Left hindlimb (tissue), 1 donor: ENCODE measurements around the gene CCIN.
"Not testable (repeated sequence)": the region's sequence is repeated elsewhere in the genome, so short reads cannot be mapped to it uniquely, and the experiment has no call there.

ENCODE experiments used
- DNase-seq: peaks from one replicate; pipeline ENCODE4 v3.0.0-alpha.2; 2018

The CCIN gene

DNA sequence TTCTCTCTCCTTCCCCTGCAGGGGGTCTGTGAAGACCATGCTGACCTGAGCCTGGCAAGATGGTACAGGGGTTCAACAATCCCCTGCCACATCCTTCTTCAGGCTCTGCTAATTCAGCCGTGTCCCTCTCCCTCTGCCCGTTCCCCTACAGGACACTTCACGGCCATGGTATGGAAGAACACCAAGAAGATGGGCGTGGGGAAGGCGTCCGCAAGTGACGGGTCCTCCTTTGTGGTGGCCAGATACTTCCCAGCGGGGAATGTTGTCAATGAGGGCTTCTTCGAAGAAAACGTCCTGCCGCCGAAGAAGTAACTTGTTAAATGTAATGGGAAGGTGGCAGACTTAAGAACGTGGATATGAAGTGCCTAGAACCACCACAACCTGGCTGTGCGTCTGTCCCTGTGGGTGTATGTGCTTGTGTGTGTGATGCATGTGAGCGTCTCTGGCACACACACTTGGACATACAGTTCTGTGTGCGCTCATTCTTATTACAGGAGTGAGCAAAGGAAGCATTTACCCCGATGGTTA lies 6.9 kb upstream of the CCIN start:
- no peak for DNase-seq

DNA sequence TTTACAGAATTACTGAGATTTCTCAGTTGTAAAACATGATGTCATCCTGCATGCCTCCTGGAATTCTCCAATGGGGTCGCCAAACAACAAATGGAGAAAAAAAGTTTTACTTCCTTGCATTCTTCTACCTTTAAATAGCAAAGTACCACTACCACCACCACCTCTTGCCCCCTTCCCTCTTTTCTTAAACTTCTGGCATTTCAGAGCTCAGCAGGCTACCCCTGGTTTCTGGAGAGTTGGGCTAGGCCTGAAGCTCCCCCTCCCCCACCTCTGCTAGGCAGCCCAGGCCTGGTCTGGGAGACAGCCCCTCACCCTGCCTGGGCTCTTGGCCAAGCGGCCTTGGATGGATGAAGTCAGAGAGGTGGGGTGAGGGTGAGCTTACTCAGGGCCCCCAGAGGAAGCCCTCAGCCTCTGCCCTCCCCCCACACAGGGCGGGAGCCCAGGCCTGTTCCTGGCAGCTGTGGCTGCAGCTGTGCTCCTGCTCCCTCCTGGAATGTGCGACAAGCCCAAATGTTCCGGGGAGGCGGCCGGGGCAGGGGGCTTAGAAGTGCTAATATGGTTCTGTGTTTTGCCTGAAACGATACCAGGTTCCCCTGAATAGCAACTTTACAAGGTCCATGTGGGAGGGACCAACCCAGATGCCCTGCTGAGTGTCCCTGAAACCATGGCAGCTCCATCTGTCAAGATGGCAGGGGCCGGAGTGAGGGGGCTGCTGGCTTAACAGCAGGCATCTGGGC lies 6.0 kb upstream of the CCIN start:
- peak; percentile 95 for DNase-seq

DNA sequence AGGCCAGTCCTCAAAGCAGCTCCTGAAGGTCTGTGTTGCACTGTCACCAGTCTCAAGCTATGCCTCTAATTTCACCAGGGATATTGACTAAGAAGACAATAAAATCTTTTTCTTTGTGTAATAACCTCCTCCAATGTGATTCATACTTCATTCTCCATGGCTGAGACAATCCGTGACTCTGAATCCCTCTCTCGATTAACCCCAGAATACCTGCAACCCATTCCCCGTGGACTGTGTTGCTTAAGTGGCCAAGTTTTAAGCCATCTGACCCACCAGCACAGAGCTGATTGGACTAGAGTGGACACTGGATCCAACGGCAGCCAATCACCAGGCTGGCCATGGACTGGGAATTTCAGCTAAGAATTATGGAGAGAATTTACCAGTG lies 5.4 kb upstream of the CCIN start:
- no peak for DNase-seq

DNA sequence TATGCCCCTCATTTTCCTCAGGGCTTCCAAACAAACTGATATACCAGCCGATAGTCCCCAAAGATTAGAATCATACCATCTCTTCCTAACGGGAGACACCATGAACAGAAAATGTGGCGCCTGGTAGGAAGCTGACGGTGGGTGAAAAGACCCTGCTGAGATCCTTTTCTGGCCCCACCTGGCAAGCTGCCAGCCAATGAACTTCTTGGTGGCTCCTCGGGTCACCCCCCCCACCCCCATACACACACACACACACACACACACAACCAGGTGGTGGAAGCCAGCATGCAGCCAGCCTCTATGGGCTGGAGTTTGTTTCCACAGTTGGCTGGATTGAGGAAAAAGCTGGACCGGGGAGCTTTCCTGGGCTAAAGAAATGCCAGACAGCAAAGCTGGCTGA lies 4.8 kb upstream of the CCIN start:
- DNase-seq = no peak

DNA sequence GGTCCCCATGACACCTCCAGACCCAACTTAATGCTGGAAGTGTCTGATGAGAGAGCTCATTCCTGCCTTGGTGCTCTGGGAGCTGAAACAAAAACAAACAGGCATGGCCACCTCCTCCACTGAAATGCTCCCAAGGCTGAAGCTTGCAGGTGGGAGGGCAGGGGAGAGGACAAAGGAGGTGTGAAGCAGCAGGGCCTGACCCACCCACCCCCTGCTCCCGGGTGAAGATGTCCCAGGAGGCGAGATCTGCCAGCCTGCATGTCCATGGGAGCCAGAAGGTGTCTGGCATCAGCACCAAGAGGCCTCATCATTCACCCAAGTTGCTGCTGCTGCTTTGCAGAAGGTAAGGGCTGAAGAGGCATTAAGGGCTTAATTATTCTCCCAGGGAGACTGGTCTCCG lies 4.2 kb upstream of the CCIN start:
- no peak for DNase-seq

DNA sequence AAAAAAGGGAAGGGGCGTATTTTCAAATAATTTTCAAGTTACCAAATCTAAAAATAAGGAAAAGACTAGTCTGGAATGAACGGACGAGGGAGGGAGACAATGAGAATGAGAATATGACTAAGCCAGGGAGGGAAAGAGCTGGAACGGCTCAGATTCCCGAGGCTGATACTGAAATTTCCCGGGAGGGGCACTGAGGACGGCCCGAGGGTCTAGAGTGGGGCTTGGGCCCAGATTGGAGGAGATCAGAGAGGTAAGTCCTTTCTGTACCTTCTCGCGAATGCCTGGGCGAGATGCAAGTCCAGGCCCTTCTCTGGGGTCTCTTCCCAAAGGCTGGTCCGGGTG lies 3.4 kb upstream of the CCIN start:
- DNase-seq = no peak

DNA sequence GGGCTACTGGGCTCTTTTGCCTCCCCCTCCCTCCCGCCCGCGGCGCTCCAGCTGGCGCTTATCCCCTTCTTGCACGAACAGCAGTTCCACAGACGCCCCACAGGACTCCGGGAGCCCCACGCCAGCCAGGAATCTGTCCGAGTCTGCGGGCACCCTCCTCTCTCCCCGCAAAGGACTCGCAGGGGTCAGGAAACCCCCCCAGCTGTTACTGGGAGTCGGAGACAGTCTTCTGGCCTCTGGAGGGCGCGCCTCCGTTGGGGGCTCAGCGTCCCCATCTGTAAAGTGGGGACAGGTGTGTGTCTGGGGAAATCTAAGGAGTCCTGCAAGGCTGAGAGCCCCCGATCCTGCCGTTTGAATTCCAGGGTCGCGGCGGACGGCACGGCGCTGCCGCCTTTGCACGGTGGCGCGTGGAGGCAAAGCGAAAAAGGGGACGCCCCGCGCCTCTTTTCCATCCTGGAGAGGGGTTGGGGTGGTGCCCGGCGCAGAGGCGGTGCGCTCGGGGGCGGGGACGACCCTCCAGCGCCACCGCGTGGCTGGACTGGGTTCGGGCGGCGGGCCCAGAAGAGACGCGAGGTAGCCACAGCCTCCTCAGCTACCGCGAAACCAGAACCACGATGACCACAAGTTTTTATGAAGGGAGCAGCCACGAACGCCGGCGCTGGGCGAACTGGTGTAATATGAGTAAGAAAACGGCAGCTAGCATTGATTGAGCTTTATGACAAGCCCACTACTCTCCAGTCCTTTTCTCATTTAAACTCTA lies 2.8 kb upstream of the CCIN start:
- peak; percentile 86 for DNase-seq

DNA sequence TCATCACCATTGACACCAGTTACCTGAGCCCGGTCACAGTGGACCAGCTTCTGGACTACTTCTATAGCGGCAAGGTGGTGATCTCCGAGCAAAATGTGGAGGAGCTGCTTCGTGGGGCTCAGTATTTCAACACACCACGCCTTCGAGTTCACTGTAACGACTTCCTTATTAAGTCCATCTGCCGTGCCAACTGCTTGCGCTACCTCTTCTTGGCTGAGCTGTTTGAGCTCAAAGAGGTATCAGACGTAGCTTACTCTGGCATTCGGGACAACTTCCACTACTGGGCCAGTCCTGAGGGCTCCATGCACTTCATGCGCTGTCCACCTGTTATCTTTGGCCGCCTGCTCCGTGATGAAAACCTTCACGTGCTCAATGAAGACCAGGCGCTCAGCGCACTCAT lies 520 bp downstream of the CCIN start:
- DNase-seq = no peak

DNA sequence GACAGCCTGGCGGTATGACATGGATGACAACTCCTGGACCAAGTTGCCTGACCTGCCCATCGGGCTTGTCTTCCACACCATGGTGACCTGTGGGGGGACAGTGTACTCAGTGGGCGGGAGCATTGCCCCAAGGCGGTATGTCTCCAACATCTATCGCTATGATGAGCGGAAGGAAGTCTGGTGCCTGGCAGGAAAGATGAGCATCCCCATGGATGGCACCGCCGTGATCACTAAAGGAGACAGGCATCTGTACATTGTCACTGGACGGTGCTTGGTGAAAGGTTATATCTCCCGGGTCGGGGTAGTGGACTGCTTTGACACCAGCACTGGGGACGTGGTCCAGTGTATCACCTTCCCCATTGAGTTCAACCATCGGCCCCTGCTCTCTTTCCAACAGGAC lies 1.3 kb downstream of the CCIN start:
- no peak for DNase-seq

DNA sequence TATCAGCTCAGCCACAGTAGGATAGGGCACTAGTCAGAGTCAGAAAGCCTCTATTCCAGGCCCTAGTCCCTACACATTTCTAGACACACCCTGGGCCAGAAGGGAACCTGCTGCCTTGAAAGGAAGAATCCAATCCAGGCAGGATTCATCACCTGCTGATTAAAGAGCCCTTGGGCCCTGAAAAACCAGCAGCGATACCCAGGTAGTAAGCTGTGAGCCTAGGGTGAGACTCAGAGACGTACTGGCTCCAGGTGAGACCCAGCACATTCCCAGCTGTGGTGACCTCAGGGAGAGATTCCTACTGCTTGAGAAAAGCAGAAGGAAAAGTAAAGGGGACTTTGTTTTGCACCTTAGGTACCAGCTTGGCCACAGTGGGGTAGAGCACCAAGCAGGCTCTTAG lies 4.7 kb downstream of the CCIN start:
- DNase-seq = no peak

DNA sequence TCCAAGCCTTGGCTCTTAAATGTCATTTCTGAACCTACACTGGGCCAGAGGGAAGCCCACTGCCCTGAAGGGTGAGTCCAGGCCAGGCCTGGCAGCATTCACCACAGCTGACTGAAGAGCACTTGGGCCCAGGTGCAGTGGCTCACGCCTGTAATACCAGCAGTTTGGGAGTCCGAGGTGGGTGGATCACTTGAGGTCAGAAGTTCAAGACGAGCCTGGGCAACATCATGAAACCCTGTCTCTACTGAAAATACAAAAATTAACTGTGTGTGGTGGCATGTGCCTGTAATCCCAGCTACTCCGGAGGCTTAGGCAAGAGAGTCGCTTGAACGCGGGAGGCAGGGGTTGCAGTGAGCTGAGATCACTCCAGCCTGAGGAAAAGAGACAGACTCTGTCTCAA lies 5.1 kb downstream of the CCIN start:
- no peak for DNase-seq

DNA sequence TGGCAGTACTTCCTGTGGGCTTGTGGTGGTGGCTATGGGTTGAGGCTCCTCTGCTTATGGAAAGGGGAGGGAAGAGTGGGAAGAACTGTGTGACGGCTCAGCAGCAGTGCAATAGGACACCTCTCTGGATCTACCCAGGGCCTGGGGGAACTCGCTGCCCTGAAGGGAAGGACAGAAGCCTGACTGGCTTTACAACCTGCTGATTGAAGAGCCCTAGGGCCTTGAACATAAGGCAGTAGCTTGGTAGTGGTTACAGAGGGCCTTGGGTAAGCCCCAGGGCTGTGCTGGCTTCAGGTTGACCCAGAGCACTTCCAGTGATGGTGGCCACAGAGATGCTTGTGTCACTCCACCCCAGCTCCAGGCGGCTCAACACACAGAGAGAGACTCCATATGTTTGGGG lies 5.5 kb downstream of the CCIN start:
- DNase-seq = no peak

DNA sequence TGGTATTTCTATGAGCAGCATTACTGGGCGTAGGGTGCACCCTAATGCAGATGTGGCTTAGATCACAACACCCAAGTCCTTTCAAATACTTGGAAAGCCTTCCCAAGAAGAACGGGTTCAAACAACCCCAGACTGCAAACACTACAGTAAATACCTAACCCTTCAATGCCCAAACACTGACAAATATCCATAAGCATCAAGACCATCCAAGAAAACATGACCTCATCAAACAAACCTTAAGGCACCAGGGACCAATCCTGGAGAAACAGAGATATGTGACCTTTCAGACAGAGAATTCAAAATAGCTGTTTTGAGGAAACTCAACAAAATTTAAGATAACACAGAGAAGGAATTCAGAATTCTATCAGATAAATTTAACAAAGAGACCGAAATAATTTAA lies 6.0 kb downstream of the CCIN start:
- DNase-seq = not testable (repeated sequence)

DNA sequence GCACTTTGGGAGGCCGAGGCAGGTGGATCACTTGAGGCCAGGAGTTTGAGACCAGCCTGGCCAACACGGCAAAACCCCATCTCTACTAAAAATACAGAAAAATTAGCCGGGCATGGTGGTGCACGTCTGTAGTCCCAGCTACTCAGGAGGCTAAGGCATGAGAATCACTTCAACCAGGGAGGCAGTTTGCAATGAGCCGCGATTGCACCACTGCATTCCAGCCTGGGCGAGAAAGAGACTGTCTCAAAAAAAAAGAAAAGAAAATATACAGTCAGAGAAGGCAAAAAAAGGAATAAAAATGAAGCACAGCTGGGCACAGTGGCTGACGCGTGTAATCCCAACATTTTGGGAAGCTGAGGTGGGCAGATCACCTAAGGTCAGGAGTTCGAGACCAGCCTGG lies 7.3 kb downstream of the CCIN start:
- not testable (repeated sequence) for DNase-seq

DNA sequence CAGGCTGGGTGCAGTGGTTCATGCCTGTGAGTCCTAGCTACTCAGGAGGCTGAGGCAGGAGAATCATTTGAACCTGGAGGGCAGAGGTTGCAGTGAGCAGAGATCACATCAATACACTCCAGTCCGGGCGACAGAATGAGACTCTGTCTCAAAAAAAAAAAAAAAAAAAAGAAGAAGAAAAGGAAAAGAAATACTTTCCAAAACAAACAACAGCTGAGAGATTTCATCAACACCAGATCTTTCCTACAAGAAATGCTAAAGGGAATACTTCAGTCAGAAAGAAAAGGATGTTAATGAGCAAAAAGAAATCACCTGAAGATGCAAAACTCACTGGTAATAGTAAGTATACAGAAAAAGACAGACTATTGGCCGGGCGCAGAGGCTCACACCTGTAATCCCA lies 8.4 kb downstream of the CCIN start:
- no peak for DNase-seq

DNA sequence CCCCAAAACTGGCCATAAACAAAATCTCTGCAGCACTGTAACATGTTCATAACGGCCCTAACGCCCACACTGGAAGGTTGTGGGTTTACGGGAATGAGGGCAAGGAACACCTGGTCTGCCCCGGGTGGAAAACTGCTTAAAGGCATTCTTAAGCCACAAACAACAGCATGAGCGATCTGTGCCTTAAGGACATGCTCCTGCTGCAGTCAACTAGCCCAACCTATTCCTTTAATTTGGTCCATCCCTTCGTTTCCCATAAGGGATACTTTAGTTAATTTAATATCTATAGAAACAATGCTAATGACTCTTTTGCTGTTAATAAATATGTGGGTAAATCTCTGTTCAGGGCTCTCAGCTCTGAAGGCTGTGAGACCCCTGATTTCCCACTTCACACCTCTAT lies 11.1 kb downstream of the CCIN start:
- DNase-seq = not testable (repeated sequence)

DNA sequence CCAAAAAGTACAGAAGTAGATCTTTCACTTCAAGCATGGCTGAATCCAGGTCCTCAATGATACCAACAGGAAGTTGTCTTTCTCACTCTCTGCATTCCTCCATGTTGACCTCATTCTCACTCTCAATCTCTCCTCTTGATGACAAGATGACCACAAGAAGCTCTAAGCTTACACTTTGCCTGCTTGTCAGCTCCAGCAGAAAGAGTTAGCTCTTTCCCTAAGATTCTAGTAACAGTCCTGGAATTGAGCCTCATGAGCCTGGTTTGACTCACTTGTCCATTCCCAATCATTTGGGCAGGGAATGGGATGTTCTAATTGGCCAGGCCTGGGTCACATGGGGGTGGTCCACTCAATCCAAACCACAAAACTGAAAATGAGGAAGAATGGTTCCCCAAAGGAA lies 18.2 kb downstream of the CCIN start:
- DNase-seq = no peak

DNA sequence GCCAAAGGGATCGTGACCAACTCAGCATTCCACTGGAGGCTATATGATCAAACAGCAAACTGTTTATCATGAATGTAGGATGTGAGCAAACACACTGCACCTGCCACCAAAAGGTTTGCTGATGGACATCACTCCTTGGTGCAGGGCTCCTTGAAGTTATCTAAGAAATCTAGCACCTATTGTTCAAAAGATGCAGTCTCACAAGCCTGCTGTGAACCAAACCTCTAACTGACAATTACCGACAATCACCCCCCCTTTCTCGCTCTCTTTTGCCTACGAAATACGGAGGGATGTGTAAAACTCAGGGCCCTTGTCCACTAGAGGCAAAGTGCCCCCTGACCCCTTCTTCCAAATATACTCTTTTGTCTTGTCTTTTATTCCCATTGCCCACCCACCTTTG lies 19.0 kb downstream of the CCIN start:
- no peak for DNase-seq

DNA sequence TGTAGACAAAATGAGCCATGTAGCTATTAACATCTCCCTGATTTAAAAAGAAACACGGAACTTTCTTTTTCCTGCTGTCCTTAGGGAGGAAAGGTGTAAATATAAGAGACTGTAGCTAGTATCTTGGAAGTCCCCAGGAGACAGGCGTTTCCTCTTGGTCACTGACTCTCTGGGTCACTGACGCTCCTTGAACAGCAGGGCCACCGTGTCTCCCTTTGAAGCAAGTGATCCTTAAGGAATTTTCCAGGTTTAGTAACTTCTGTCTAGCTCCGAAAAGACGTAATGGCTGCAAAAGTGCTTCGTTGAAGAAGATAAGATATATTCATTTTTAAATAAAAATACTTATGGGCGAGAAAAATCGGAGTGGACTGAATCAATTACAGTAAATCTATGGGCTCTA lies 20.8 kb downstream of the CCIN start:
- DNase-seq = no peak

DNA sequence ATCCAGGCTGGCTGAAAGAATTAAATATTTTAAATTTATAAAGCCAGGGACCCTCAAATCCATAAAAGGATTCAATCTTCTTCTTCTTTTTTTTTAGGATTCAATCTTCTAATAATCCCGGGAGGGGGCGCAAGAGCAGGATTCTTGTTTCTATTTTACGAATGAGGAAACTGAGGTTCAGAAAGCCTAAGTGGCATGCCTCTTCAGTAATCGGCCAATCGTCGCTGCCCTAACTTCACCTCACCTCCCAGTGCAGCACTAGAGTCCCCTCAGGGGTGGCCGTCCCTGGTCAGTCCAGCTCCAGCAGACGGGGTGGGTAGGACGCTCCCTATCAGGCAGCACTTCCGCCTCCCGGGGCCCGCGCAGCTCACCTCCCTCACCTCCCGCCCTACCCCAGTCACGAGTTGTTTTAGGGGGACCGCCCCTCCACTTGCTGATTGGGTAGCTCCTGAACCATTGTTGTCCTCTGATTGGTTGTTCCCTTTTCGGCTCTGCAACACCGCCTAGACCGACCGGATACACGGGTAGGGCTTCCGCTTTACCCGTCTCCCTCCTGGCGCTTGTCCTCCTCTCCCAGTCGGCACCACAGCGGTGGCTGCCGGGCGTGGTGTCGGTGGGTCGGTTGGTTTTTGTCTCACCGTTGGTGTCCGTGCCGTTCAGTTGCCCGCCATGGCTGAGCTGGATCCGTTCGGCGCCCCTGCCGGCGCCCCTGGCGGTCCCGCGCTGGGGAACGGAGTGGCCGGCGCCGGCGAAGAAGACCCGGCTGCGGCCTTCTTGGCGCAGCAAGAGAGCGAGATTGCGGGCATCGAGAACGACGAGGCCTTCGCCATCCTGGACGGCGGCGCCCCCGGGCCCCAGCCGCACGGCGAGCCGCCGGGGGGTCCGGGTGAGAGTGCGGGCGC lies 21.5 kb downstream of the CCIN start, which contains the start of gene CLTA:
CLTA (plus strand) TSS at position 534 of the 902 bp plus-strand sequence; CDS start at position 670, 136 bp downstream.
- peak; percentile 98 for DNase-seq

DNA sequence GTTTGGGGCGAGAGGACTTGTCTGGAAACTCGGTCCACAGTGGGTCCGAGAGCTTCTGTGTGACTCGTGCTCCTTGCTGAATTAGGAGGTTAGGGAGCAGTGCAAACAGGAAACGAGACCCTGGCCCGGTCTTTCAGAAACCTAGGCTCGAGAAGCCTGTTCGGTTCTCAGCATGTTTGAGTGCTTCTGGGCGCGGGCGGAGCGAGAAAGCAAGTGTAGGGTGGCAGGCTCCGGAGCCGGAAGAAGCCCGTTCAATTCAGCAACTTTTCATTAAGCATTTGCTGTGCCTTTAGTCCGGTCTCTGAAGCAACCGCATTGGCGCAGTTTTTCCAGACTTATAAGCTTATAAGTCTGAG lies 22.1 kb downstream of the CCIN start:
- peak; percentile 50 for DNase-seq

DNA sequence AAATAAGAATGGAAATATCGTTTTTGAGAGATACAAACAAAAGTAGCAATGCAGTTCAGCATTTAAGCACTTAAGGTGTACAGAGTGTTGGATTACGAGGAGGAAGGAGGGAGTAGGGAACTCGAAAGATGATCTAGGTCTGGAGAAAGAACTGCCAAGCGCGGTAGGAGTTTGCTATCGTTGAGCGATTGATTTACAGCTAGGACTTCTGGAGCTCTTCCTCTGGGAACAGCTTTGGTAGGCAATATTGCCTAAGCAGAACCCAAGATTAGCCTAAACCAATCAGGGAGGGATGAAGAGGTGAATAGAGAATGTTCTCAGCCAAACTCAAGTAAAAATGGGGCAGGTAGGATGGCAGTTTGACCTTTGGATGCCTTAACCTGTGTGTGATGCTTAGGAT lies 22.5 kb downstream of the CCIN start:
- DNase-seq = no peak

DNA sequence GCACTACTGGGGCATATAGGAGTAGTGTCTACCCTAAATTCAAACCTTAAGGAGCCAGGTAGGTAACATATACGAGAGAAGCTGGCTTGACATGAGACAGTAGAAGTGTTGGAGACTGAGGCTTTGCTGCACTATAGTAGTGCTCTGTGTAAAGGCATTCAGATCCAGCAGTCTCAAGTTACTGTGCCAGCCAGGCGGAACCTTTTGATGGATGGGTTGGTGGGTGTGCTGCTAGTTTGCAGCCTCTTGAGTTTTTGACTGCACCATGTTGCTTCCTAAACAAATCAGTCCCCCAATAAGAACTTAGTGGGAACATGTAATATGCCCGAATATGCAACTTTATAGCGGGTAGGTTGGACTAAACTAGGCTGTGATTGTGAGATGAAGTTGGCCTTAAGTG lies 23.0 kb downstream of the CCIN start:
- DNase-seq = no peak

DNA sequence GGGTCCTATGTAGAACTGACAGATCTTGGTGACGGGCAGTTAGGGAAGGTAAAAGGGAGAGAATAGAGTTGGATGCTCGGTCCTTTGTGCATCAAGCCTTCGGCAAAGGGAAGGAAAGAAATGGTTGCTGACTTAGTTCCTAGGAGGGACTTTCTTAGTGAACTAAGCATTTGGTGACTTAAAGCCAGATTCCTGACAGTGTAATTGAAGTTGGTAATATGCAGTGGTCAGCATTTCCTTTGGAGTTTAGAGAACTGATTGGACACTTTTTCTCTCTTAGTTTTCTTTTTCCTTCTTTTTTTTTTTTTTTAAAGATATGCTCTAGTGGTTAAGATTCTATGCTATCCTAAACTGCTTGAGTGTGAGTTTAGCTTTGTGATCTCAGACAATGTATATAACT lies 23.8 kb downstream of the CCIN start:
- DNase-seq = no peak
